NCI-H1436 (cell line): ENCODE measurements around the gene OSBPL1A.

Experiments used
- DNase-seq: peaks from one replicate; lab custom pipeline; 2025; lab: John Stamatoyannopoulos, UW

OSBPL1A gene

DNA sequence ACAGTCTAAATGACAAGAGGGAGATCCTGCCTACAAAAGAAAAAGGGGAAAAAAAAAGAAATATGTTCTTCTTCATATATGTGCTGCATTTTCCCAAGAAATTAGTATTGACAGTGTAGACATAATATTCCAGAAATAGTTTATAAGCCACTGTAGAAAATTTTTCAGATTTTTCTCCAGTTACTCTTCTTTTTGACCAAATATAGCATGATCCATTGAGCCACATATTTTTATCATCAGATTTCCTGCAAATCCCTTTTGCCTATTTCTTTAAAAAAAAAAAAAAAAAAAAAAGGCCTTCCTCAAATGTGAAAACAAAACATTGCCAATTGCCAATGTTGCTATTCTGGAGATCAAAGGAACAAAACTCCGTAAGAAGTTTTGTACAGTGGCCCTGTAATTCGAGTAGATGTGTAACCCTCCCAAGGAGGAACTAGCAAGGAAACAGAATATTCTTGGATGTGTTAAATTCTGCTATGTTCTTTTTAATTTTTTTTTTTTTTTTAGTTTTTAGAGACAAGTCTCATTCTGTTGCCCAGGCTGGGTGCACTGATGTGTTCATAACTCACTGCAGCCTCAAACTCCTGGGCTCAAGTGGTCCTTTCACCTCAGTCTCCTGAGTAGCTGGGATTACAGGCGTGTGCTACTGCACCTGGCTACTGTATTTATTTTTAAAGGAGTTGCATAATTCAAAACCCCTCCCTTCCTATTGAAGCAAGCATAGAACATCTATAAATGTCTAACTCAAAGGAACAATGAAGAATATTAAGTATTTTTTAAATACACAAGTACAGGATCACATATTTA, 271.3 kb downstream of the OSBPL1A start:
- DNase-seq: peak; percentile 2

DNA sequence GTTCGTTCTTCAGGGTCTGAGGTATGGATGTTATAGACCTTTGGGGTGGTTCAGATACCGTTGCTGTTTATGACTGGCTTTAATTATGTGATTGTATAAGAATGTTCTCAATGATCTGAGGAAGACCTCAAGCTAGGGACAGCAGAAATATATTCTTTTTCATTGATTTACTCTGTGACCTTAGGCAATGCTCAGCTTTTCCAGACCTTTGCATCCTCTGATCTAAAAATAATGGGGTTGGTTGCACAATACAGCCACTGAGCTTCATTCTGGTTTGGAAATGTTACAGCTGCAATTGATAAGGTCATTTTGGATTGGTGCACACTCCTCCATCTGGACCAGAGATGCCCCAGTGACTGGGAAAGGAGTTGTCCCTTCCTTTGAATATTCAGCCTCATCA, 276.0 kb downstream of the OSBPL1A start:
- DNase-seq: no peak

DNA sequence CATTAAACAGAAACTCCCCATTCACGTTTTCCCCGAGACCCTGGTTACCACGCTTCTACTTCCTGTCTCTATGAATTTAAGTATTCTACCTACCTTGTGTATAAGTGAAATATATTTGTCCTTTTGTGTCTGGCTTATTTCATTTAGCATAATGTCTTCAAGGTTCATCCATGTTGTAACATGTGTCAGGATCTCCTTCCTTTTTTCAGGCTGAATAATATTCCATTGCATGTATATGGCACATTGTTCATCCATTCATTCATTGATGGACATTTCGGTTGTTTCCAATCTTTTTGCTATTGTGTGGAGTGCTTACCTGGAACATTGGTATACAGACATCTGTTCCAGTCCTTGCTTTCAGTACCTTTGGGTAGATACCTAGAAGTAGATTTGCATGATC, 276.9 kb downstream of the OSBPL1A start:
- DNase-seq: no peak

DNA sequence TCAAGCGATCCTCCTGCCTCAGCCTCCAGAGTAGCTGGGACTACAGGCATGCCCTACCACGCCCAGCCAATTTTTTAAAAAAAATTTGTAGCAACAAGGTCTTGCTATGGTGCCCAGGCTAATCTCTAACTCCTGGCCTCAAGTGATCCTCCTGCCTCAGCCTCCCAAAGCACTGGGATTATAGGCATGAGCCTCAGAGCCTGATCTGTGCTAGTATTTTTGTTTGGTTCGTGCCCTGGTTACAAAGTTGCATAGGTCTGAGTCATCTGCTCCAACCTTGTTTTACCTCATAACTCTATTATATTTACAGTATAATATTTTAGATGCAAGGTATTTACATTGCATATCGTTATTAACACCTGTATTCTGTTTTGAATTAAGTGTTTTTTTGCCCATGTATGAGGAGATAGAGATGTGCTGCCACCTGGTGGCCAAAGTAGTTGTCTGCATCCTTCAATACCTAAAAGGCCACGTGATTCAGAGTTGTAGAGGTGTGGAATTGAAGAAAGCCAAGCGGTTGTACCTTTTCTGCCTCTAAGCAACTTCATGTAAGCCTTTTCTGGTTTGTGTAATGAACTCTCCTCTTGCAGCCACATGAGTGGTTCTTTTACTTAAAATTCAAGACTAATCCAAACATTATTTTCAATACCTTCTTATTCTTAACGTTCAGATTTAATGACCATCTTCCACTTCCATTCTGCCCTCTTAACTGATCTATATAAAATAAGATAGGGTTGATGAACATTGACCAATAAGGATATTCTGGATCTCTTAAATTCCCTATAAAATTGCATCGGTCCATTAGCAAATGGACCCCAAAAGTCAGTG, 278.7 kb downstream of the OSBPL1A start:
- peak; percentile 75 for DNase-seq

DNA sequence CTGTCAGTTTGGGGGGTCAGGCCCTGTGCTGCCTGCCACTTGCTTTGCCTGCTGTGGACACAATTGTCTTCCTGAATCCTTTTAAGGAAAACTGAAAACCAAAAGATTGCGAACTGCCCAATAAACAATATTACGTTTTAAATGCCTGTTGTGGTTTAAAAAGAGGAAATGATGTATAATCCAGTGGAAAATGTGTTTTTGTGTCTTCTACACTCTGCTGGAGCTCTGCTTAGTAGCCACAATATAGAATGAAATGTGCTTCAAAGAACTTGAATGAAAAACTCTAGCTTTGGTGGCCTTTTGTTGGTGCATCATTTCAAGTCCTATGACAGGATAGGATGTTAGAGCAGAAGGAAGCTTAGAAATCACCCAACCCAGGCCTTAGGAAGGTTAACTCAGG, 282.0 kb downstream of the OSBPL1A start:
- DNase-seq: no peak

DNA sequence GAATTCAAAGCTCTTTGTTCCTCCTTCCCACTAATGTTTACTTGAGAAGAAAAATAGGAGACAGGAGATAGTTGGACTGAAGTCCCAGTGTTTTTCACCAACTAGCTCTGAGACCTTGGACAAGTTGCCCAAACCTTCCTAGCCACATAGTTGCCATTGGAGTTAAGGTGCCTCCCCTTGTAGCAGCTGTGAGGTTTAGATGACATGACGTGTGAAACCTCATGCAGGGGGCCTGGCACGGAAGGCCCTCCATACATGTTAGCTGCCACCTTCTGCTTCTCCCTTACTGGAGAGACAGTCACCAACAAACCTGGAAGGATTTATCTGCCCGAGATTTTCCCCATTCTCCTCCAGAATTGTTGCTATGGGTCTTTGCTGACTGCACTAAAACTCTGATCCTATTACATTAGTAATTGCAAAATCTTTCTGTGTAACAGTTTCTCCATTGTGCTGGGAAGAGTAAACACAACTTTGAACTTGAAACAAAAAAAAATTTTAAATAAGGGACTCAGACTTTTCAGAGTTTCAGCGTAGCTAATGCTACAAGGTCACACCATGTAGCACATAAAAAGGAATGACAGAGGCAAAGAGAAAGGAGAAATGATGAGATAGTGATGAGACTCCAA, 282.6 kb downstream of the OSBPL1A start:
- no peak for DNase-seq

DNA sequence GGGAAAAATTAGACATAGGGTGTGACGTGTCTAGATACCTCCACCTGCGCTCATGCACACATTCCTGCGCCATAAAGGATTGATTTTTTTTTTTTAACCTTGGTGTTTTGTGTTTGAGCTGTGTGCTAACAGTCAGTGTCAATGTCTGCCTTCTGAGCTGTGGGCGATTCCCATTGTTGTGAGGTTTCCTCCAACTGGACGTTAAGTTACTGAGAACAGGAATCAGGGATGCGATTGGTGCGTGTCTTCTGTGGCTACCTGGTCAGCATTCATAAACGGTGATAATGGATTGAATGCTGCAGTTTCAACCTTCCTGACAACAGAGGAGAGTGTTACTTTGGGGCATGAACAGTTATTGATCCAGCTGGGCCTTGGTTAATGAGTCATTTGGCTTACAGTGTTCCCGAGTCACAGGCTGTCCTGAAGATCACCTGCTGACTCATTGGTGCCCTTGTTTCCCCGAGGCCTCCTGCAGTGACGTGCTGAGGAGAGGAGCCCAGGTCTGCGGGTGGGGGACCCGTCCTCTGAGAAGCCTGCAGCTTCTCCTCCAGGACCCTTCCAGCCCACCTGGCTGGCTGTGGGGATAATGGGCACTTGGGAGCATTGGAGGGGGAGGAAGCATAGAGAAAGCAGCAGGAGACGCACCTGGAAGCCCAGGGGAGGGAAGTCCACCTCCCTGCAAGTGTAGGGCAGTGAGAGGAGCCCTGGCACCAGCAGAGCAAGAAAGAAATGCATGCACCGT, 284.6 kb downstream of the OSBPL1A start:
- no peak for DNase-seq

DNA sequence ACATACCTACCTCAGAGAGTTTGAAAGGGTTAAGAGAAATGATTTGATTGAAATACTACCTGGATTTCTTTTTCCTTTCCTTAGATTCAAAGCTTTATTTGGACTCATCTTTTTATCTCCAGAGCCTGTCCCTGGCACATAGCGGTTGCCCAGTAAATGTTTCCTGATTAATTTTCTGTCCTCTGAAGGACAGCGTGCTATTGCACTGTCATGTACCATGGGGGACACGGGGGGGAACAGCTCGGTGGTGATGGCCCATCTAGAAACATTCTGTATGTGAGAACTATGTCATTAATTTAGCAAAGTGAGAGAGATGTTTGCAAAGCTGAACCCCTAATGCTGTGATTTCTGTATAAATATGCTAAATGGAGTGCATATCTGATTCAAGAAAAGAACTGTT, 285.2 kb downstream of the OSBPL1A start:
- no peak for DNase-seq
